Thoracic aorta endothelial cell (primary cell): ENCODE data around the gene CBX1. TPM values are rescaled to one million over a fixed set of nuclear protein-coding genes. Genes with fewer than 3 reads are reported as not detected.
A peak's percentile ranks its signal among the peaks of the same experiment; 100 is the strongest.

Source experiments
- small RNA-seq: library from RNA; depleted of rRNA; stranded (forward); fragments of <200 nt; gene quantifications from one replicate; pipeline ENCODE3, GENCODE V24; 2012
- total RNA-seq: library from RNA; depleted of rRNA; stranded (reverse); fragments of >200 nt; gene quantifications from 2 replicates; pipeline ENCODE4 v1.2.3, GENCODE V29; 2012

CBX1 gene
- 72.4 and 73.4 TPM in 2 replicates for total RNA-seq

GRCh38 chr17:48101012-48101720 lies at the start of gene CBX1:
TSS of gene CBX1 (minus strand) at chr17:48101478. CDS start at chr17:48077004, 24,474 bp downstream.

GRCh38 chr17:48107137-48108055 lies 6.1 kb upstream of the CBX1 start, which contains the start of gene SNX11:
TSS of gene SNX11 (plus strand) at chr17:48107766. CDS start at chr17:48112044, 4,278 bp downstream.

GRCh38 chr17:48047741-48048383 lies 53.4 kb downstream of the CBX1 start, which contains the start of gene NFE2L1:
TSS of gene NFE2L1 (plus strand) at chr17:48048359. CDS start at chr17:48051119, 2,760 bp downstream.

GRCh38 chr17:48037036-48037837 lies 64.0 kb downstream of the CBX1 start, which contains the start of gene COPZ2:
TSS of gene COPZ2 (minus strand) at chr17:48037797. CDS start at chr17:48037777, 20 bp downstream.

Small RNA genes lying within 50 kb of the gene (small RNA-seq; reads per million reads assigned to genes)
- not detected for gene AC004477.2
- 286 reads per million, percentile 99 among the genes with 10 or more reads in this experiment for gene MIR152
- gene RNU6-1201P = not detected

Other genes starting within 250 kb of the CBX1 start
- gene SP2, start 205.2 kb downstream of the CBX1 start, total RNA-seq = 2.7 and 4.0 TPM in 2 replicates
- gene PNPO, start 159.9 kb downstream of the CBX1 start, total RNA-seq = 40.3 and 42.8 TPM in 2 replicates
- gene PRR15L, start 143.6 kb downstream of the CBX1 start, total RNA-seq = not detected in 2 replicates
- gene CDK5RAP3, start 130.4 kb downstream of the CBX1 start, total RNA-seq = 38.2 and 41.1 TPM in 2 replicates
- 5.1 and 6.8 TPM in 2 replicates for gene COPZ2, start 63.7 kb downstream of the CBX1 start, total RNA-seq
- gene NFE2L1, start 53.1 kb downstream of the CBX1 start, total RNA-seq = 98.3 and 106 TPM in 2 replicates
- gene SNX11, start 6.3 kb upstream of the CBX1 start, total RNA-seq = 12.3 and 14.9 TPM in 2 replicates